Measurements from ENCODE around the gene NBAS.

The NBAS gene

GRCh38 chr2:15554525-15555218, 6.5 kb downstream of the NBAS start:
- no peaks in the 10 kb centered on the region for H3K36me3 ChIP-seq (ENCODE audit: low read length)
- no peak overlapping the region for H3K27ac ChIP-seq (ENCODE audit: low read depth, low read length)
- no peaks in the 10 kb centered on the region for H3F3A ChIP-seq (ENCODE audit: insufficient read depth)

DNA sequence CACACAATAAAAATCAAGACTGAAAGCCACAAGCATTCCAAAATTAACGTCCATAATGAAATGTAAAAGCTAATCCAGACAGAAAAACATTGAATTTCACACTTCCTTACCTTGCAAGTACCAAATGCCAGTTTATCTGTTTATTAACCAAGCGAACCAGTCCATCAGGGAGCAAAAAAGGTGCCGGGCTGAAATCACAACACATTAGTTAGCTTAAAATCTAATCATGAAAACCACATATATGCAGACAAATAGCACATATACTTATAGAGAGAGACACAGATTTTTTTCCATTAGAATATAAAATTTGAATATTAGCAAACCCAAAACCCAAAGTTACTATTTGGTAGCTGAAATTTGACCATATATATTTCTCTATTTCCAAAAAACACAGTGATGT, 7.2 kb downstream of the NBAS start:
- no peaks in the 10 kb centered on the region for H3K9me3 ChIP-seq (ENCODE audit: insufficient read depth, low read length)

More at GRCh38 chr2:15554525-15555218, 6.5 kb downstream of the NBAS start:
- Histone ChIP-seq H3K4me2 (ENCODE audit: low read depth, low read length, poor library complexity, severe bottlenecking) (no peak overlapping the region), H2AFZ (ENCODE audit: low read depth, low read length, severe bottlenecking) (no peak overlapping the region), H3K79me2 (ENCODE audit: insufficient read depth, low read length) (peaks cover 6% of the 10 kb centered on the region; the same call in 1 of the 2 replicates), H3K9ac (ENCODE audit: low read length) (no peak overlapping the region), H3K27me3 (ENCODE audit: low read length) (no peaks in the 10 kb centered on the region), H4K20me1 (ENCODE audit: low read depth, low read length) (no peaks in the 10 kb centered on the region), H3K9me2 (replicated peaks; ENCODE audit: insufficient read depth, low read length) (no peaks in the 10 kb centered on the region), H3K4me3 (ENCODE audit: insufficient read depth, low read length, poor library complexity, severe bottlenecking) (no peak overlapping the region), H3K9me3 (ENCODE audit: insufficient read depth, low read length) (no peaks in the 10 kb centered on the region)
- TF ChIP-seq, protein P1, sequence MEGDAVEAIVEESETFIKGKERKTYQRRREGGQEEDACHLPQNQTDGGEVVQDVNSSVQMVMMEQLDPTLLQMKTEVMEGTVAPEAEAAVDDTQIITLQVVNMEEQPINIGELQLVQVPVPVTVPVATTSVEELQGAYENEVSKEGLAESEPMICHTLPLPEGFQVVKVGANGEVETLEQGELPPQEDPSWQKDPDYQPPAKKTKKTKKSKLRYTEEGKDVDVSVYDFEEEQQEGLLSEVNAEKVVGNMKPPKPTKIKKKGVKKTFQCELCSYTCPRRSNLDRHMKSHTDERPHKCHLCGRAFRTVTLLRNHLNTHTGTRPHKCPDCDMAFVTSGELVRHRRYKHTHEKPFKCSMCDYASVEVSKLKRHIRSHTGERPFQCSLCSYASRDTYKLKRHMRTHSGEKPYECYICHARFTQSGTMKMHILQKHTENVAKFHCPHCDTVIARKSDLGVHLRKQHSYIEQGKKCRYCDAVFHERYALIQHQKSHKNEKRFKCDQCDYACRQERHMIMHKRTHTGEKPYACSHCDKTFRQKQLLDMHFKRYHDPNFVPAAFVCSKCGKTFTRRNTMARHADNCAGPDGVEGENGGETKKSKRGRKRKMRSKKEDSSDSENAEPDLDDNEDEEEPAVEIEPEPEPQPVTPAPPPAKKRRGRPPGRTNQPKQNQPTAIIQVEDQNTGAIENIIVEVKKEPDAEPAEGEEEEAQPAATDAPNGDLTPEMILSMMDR (IDR thresholded peaks at IDR 0.05; ENCODE audit: insufficient read depth, low read length, poor library complexity, severe bottlenecking), result no peak
- TF ChIP-seq EZH2phosphoT487 (conservative IDR thresholded peaks at IDR 0.05; ENCODE audit: low read length), result no peak

GRCh38 chr2:15553519-15553918, 7.6 kb downstream of the NBAS start:
- Histone ChIP-seq H4K20me1 (ENCODE audit: low read depth, low read length) (no peaks in the 10 kb centered on the region), H3F3A (ENCODE audit: insufficient read depth) (no peaks in the 10 kb centered on the region), H2AFZ (ENCODE audit: low read depth, low read length, severe bottlenecking) (no peak overlapping the region), H3K79me2 (ENCODE audit: insufficient read depth, low read length) (no peaks in the 10 kb centered on the region), H3K9me3 (ENCODE audit: insufficient read depth, low read length) (no peaks in the 10 kb centered on the region), H3K27ac (ENCODE audit: low read depth, low read length) (no peak overlapping the region), H3K9me2 (replicated peaks; ENCODE audit: insufficient read depth, low read length) (no peaks in the 10 kb centered on the region), H3K4me2 (ENCODE audit: low read depth, low read length, poor library complexity, severe bottlenecking) (no peak overlapping the region), H3K4me3 (ENCODE audit: insufficient read depth, low read length, poor library complexity, severe bottlenecking) (no peak overlapping the region), H3K36me3 (ENCODE audit: low read length) (no peaks in the 10 kb centered on the region), H3K9ac (ENCODE audit: low read length) (no peak overlapping the region), H3K27me3 (ENCODE audit: low read length) (no peaks in the 10 kb centered on the region)
- no peak for TF ChIP-seq EZH2phosphoT487 (conservative IDR thresholded peaks at IDR 0.05; ENCODE audit: low read length)
- TF ChIP-seq, protein P1 (IDR thresholded peaks at IDR 0.05; ENCODE audit: insufficient read depth, low read length, poor library complexity, severe bottlenecking), result no peak

More for the DNA sequence above, 7.2 kb downstream of the NBAS start:
- no peaks in the 10 kb centered on the region for H3F3A ChIP-seq (ENCODE audit: insufficient read depth)
- H3K79me2 ChIP-seq (ENCODE audit: insufficient read depth, low read length), result peaks cover under 1% of the 10 kb centered on the region; the same call in 1 of the 2 replicates
- H3K27ac ChIP-seq (ENCODE audit: low read depth, low read length), result no peak overlapping the region
- no peaks in the 10 kb centered on the region for H3K36me3 ChIP-seq (ENCODE audit: low read length)
- TF ChIP-seq, protein P1 (IDR thresholded peaks at IDR 0.05; ENCODE audit: insufficient read depth, low read length, poor library complexity, severe bottlenecking), result no peak
- TF ChIP-seq EZH2phosphoT487 (conservative IDR thresholded peaks at IDR 0.05; ENCODE audit: low read length), result no peak
- no peak overlapping the region for H3K4me3 ChIP-seq (ENCODE audit: insufficient read depth, low read length, poor library complexity, severe bottlenecking)
- no peaks in the 10 kb centered on the region for H3K27me3 ChIP-seq (ENCODE audit: low read length)
- no peak overlapping the region for H3K9ac ChIP-seq (ENCODE audit: low read length)
- H3K4me2 ChIP-seq (ENCODE audit: low read depth, low read length, poor library complexity, severe bottlenecking), result no peak overlapping the region
- no peaks in the 10 kb centered on the region for H4K20me1 ChIP-seq (ENCODE audit: low read depth, low read length)
- no peaks in the 10 kb centered on the region for H3K9me2 ChIP-seq (replicated peaks; ENCODE audit: insufficient read depth, low read length)
- H2AFZ ChIP-seq (ENCODE audit: low read depth, low read length, severe bottlenecking), result no peak overlapping the region

Measured in SU-DHL-6 (cell line).